Measurements from ENCODE around the gene LSAMP.

LSAMP gene

GRCh38 chr3:116166121-116166520, 279.2 kb downstream of the LSAMP start:
- no peak for DNase-seq (ENCODE audit: extremely low read depth, insufficient read length)
- TF ChIP-seq, protein P1, sequence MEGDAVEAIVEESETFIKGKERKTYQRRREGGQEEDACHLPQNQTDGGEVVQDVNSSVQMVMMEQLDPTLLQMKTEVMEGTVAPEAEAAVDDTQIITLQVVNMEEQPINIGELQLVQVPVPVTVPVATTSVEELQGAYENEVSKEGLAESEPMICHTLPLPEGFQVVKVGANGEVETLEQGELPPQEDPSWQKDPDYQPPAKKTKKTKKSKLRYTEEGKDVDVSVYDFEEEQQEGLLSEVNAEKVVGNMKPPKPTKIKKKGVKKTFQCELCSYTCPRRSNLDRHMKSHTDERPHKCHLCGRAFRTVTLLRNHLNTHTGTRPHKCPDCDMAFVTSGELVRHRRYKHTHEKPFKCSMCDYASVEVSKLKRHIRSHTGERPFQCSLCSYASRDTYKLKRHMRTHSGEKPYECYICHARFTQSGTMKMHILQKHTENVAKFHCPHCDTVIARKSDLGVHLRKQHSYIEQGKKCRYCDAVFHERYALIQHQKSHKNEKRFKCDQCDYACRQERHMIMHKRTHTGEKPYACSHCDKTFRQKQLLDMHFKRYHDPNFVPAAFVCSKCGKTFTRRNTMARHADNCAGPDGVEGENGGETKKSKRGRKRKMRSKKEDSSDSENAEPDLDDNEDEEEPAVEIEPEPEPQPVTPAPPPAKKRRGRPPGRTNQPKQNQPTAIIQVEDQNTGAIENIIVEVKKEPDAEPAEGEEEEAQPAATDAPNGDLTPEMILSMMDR (IDR thresholded peaks at IDR 0.05; ENCODE audit: insufficient read depth, low read length, poor library complexity, severe bottlenecking), result no peak
- H3K27me3 ChIP-seq (replicated peaks; ENCODE audit: control insufficient read depth, insufficient read depth, low read length), result no peaks in the 10 kb centered on the region; the same call in 1 of the 2 replicates
- H3K36me3 ChIP-seq (ENCODE audit: control insufficient read depth, insufficient read depth, low read length), result no peaks in the 10 kb centered on the region
- H3K4me3 ChIP-seq (replicated peaks; ENCODE audit: low read depth, low read length), result no peak overlapping the region

- Histone ChIP-seq H3K27me3 (replicated peaks; ENCODE audit: control insufficient read depth, insufficient read depth, low read length) (no peaks in the 10 kb centered on the region; the same call in 1 of the 2 replicates), H3K4me3 (replicated peaks; ENCODE audit: low read depth, low read length) (no peak overlapping the region), H3K36me3 (ENCODE audit: control insufficient read depth, insufficient read depth, low read length) (no peaks in the 10 kb centered on the region)
- no peak for DNase-seq (ENCODE audit: extremely low read depth, insufficient read length)
- TF ChIP-seq, protein P1 (IDR thresholded peaks at IDR 0.05; ENCODE audit: insufficient read depth, low read length, poor library complexity, severe bottlenecking), result no peak
These were observed 279.6 kb downstream of the LSAMP start for GRCh38 chr3:116165641-116166040.

- Histone ChIP-seq H3K4me3 (replicated peaks; ENCODE audit: low read depth, low read length) (no peak overlapping the region), H3K36me3 (ENCODE audit: control insufficient read depth, insufficient read depth, low read length) (no peaks in the 10 kb centered on the region), H3K27me3 (replicated peaks; ENCODE audit: control insufficient read depth, insufficient read depth, low read length) (no peaks in the 10 kb centered on the region; the same call in 1 of the 2 replicates)
- no peak for DNase-seq (ENCODE audit: extremely low read depth, insufficient read length)
- TF ChIP-seq, protein P1 (IDR thresholded peaks at IDR 0.05; ENCODE audit: insufficient read depth, low read length, poor library complexity, severe bottlenecking), result no peak
These were observed 280.2 kb downstream of the LSAMP start for GRCh38 chr3:116165135-116165534.

DNA sequence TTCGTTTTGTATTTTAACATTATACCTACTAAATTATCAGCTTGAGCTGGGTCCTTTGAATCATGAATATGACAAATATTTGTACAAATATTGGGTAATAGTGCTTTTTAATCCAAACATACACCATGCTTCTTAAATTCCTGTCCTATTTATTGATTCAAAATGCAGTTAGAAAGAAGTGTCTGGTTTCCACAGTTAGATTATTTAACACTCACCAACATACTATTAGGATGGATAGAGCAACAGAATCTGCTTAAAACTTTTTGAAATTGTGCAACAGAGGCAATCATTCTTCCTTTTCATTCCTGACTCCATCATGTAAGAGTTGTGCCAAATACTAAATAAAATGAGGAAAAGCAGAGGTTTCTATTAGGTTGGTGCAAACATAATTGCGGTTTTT, 281.2 kb downstream of the LSAMP start:
- Histone ChIP-seq H3K4me3 (replicated peaks; ENCODE audit: low read depth, low read length) (no peak overlapping the region), H3K36me3 (ENCODE audit: control insufficient read depth, insufficient read depth, low read length) (no peaks in the 10 kb centered on the region), H3K27me3 (replicated peaks; ENCODE audit: control insufficient read depth, insufficient read depth, low read length) (no peaks in the 10 kb centered on the region)
- no peak for DNase-seq (ENCODE audit: extremely low read depth, insufficient read length)
- TF ChIP-seq, protein P1 (IDR thresholded peaks at IDR 0.05; ENCODE audit: insufficient read depth, low read length, poor library complexity, severe bottlenecking), result no peak

DNA sequence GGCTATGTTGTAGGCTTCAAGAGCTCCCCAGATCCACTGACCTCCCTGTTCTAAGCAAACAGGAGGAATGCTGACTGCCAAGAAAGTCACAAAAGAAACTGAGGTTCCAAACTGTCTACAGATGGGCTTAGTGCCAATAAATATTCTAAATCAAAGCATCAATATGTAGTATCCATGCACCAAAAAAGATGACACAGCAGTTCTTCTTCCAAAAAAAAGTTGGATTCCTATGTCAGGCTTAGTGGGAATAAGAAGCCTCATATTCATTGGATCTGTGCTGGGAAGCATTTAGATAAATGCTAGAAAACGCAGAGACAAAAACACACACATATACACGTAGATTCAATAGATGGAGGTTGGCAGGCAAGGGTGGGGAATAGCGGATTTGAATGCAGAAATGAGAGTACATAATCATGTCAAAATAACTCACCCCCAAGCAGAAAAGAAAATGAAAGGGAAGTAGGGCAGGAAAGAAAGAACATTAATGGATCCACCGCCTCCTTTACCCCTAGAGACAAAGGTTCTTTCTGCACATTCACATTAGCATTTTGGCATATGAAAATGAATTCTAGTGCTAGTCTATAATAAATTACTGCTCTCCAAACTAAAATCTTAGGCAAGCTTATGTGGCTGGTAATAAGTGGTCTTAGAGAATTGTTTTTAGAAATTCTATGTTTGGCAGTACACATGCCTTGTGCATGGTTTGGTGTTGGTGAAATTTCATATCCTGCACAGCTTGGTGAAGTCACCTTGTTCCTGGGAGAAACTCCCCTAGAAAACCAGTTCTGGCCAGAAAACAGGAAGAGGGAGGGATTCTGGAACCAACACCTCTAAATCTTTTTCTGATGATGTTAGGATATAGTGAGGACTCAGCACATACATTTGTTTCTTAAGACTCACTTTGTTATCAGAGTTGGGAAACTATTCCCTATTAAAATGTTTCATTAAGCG, 283.4 kb downstream of the LSAMP start:
- TF ChIP-seq, protein P1 (IDR thresholded peaks at IDR 0.05; ENCODE audit: insufficient read depth, low read length, poor library complexity, severe bottlenecking), result no peak
- Histone ChIP-seq H3K4me3 (replicated peaks; ENCODE audit: low read depth, low read length) (no peak overlapping the region), H3K27me3 (replicated peaks; ENCODE audit: control insufficient read depth, insufficient read depth, low read length) (no peaks in the 10 kb centered on the region), H3K36me3 (ENCODE audit: control insufficient read depth, insufficient read depth, low read length) (no peaks in the 10 kb centered on the region)
- no peak for DNase-seq (ENCODE audit: extremely low read depth, insufficient read length)

Measured in GM06990 (cell line).